Effector CD4-positive, alpha-beta T cell (primary cell): ENCODE data around the gene PEPD.

Experiments
- DNase-seq: peaks from one replicate; pipeline ENCODE4 v3.0.0-alpha.2; 2020

Gene PEPD

GRCh38 chr19:33471111-33471996, 50.2 kb downstream of the PEPD start:
- no peak for DNase-seq

DNA sequence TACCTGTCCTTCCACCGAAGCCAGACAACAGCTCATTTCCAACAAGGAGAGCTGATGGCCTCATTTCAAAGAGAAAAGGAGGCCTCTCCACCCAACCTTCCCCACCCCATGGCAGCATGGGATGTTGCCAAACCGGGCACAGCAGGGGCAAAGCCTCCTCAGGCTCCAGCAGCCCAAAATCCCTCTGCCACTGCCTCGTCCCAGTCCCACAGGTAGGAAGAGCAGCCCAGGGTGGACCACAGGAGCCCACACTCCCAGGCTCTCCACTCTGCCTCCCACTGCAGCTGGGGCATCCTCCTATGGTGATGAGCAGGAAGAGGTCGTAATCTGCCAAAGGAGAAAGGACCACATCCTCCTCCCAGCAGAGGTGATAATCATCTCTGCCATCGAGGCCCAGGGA, 50.9 kb downstream of the PEPD start:
- no peak for DNase-seq

- no peak for DNase-seq
These were observed 51.6 kb downstream of the PEPD start for GRCh38 chr19:33470040-33470330.

- no peak for DNase-seq
These were observed 52.2 kb downstream of the PEPD start for GRCh38 chr19:33469171-33470039.

DNA sequence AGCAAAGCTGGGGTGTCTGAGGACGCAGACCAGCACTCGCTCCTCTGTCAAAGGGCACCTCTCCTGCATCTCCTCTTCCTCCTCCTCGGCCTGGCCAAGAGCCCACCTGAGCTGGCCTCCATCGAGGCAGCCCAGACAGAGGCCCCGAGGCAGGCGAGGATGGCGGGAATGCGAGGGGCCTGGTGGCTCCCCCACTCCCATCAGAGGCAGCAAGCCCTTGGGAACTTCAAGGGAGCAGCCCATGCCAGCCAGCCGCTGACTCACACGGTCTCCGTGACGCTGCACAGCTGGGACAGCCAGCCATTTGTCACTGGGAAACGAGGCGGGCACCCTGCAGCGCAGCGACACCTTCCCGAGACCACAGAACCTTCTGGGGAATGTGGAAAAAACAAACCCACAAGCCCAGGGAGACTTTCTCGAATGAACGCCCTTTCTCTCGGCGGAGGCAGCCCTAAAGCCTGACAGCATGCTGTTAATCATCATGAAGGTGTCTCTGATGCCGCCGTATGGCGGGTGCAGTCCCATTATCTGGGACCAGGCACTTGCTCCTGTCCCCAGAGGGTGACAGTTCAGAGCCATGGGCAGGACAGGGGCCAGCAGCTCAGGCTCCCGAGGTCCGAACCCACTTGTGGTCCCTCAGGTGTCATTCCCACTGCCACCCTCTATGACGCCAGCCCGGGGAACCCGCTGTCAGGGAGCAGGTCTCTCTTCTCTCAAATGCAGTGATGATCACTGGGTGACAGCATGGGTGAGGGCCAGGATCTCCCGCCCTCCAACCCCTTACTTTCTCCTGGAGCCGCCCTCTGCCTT, 53.0 kb downstream of the PEPD start:
- no peak for DNase-seq

- no peak for DNase-seq
These were observed 53.7 kb downstream of the PEPD start for GRCh38 chr19:33467851-33468250.

DNA sequence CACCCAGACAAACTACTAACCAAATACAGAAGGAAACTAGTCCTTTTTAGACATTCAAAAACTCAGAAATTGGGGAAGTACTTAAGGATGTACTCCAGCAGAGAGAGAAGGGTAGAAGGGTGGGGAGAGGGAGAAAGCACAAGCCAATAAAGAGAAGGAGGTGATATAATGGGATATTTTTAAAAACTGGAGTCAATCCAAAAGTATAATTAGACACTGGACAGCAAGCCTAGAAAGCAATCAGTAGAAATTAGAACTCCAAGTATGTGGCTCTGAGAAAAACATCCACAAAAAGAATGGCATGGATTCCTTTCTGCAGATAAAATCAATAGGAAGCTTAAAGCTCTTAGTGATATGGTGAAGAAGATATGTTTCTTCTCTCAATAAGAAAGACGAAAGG, 55.8 kb downstream of the PEPD start:
- DNase-seq: no peak

DNA sequence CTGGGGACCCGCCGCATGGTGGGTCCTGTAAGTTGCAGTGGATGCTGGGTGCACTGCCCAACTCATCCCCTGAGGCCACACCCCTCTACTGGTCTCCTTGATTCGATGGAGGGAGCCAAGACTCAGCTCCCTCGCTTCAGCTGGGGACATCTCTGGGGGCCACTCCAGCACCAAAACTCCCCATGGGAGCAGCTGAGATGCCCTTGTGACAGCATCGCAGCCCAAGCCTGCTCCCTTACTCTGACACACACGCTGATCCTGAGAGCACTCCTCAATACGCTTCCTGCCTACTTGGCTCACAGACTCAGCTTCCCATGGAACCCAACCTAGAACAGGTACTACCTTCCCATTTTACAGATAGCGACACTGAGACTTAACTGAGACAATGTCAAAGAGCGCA, 56.2 kb downstream of the PEPD start:
- no peak for DNase-seq

GRCh38 chr19:33464733-33465115, 56.9 kb downstream of the PEPD start:
- no peak for DNase-seq

- no peak for DNase-seq
These were observed 57.4 kb downstream of the PEPD start for GRCh38 chr19:33464010-33464732.

DNA sequence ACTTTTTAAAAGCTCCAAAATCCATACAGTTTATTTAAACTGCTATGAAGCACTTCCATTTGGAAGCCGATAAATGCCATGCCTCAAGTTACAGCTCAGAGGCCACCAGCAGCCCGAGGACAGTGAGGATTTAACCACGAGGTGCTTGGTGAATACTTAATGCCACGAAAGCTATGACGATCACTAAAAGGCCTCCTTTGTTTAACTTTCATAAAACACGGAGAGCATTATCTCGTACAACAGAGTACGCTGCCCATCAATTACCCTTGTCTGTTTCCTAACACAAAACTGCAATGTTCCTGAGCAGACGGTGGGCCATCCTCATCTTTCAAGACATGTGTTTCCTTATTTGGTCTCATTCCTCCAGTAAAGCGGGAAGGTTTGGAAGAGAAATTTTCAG, 58.4 kb downstream of the PEPD start:
- no peak for DNase-seq

- no peak for DNase-seq
These were observed 59.3 kb downstream of the PEPD start for GRCh38 chr19:33462112-33462791.

GRCh38 chr19:33461256-33462111, 60.1 kb downstream of the PEPD start:
- DNase-seq: no peak

DNA sequence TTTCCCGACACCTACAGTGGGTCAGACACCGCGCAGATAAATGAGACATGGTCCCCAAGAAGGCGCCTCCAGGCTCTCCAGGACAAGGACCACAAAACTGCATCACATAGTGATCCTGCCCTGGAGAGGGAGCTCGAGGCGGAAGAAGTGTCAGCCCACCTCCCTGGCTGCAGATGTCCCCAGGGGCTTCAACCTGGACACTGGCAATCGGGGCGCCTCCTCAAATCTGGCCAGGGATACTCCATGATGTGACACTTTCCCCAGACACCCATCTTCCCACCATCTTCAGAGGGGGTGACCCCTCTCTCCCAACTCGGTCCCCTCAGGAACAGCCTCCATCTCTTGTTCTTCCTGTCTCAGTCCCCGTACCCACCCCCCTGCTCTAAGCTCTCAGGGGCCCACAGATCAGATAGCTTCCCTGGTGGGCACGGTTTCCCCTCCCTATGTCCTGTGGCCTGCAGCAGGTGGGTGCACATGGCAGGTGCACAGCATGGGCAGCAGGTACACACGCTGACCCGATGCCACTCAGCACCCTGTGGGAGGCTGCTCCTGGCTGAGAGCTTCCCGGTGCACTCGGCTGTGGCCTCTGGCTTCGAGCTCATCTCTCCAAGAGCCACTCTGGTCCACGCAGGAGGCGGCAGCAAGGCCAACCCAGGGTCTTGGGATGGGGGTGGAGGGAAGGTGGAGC, 61.2 kb downstream of the PEPD start:
- no peak for DNase-seq

DNA sequence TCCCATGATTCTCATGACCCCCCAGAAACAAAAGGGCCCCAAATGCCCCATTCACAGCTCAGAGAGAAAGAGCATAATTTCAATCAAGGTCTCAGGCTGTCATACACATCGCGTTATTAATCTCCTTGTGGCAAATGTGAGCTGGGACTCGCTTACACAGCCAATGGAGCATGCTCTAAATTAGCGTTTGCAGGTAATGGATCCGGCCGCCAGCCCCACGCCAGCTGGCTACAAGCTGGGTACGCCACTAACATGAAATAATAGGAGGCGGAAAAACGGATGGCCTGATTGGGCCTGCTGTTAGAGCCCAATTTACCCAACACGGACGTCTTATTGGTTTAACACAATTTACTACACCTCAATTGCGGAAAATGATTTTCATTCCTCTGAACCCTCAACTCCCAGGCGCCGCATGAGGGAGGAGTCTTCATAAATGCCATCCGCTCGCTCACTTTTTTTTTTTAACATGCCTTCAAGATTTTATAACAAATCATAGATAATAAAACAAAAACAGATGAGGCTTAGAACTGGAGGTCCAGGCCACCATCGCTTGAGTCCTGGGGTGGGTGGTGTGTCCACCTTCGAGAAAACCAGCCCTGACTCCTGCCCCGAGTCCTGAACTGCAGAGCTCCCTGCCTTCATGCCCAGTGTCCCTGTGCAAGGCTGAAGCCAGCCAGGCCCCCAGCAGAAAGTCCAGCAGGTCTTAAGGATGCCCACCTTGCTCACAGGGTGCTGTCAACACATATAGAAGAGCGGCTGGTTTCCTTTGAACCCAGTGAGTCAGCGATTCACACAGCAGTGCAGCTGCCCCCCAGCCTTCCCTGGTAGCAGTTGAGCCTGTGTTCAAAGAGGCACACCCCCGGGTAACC, 62.1 kb downstream of the PEPD start:
- no peak for DNase-seq

DNA sequence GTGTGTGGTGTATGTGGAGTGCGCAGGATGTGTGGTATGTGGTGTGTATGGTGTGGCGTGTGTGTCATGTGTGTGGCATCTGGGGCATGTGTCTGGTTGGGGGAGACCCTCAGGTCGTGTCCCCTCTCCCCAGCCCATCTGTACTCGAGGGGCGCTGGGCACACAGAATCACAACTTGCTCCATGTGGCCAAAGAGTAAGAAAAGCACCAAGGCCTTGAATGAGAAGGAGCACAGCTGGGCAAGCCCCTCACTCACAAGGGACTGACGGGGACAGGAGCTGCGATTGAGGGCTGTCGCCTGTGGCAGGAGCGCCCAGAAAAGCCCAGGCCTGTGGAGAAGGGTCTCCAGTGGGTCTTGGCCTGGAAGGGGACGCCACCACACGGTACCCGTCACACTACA, 62.8 kb downstream of the PEPD start:
- no peak for DNase-seq

- DNase-seq: no peak
These were observed 63.4 kb downstream of the PEPD start for GRCh38 chr19:33458171-33458633.

DNA sequence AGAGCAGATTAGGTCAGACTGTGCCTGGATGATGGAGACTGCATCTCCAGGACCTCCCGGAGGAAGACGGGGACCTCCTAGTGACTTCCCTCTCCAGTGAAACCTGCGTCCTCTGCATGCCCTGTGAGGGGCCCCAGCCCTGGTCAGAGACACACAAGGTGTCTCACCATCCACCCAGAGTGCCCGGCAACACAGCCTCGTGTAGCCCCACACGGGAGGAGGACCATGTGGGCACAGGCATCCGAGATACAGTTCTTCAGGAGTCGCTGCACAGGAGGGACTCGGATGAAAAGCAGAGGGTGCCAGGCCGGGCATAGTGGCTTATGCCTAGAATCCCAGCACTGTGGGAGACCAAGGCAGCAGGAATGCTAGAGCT, 64.8 kb downstream of the PEPD start:
- no peak for DNase-seq
